ENCODE data around the gene ATG16L2.

Gene ATG16L2

DNA sequence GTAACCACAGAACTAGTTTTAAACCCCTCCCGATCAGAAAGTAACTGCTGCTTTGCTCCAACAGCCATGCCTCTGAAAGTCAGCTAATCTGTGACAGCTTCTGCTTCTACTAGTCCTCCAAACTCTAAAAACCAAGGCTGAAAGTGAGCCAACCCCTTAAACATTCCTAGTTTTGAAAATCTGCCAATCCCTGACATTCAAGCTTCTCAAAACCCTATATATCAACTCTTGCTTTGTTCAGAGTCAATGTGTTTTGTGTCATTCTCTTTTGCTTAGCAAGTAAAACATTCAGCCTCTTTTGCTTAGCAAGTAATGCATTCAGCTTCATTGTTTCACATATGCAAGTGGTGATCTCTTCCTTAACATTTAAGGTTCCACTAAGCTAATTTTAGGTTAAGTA is 56.9 kb downstream of the ATG16L2 start:
- H3K4me3 ChIP-seq (ENCODE audit: low read depth, low read length): no peak overlapping the region
- TF ChIP-seq, protein P1, sequence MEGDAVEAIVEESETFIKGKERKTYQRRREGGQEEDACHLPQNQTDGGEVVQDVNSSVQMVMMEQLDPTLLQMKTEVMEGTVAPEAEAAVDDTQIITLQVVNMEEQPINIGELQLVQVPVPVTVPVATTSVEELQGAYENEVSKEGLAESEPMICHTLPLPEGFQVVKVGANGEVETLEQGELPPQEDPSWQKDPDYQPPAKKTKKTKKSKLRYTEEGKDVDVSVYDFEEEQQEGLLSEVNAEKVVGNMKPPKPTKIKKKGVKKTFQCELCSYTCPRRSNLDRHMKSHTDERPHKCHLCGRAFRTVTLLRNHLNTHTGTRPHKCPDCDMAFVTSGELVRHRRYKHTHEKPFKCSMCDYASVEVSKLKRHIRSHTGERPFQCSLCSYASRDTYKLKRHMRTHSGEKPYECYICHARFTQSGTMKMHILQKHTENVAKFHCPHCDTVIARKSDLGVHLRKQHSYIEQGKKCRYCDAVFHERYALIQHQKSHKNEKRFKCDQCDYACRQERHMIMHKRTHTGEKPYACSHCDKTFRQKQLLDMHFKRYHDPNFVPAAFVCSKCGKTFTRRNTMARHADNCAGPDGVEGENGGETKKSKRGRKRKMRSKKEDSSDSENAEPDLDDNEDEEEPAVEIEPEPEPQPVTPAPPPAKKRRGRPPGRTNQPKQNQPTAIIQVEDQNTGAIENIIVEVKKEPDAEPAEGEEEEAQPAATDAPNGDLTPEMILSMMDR (IDR thresholded peaks at IDR 0.05; ENCODE audit: low read depth, low read length): no peak

DNA sequence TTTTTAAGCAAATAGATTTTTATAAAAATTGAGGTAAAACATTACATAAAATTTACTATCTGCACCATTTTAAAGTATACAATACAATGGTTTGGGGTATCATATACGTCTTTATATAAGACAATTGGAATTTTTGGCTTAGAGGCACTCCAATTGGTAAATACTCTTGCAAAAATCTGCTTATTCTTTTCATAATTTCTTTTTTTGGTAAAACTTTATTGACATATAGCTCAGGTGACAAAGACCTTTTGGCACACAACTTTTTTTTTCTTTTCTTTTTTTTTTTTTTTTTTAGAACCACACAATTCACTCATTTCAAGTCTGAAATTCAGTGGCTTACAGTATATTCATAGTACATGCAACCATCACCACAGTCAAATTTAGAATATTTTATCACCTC is 57.8 kb downstream of the ATG16L2 start:
- no peak overlapping the region for H3K4me3 ChIP-seq (ENCODE audit: low read depth, low read length)
- TF ChIP-seq, protein P1 (IDR thresholded peaks at IDR 0.05; ENCODE audit: low read depth, low read length): no peak

DNA sequence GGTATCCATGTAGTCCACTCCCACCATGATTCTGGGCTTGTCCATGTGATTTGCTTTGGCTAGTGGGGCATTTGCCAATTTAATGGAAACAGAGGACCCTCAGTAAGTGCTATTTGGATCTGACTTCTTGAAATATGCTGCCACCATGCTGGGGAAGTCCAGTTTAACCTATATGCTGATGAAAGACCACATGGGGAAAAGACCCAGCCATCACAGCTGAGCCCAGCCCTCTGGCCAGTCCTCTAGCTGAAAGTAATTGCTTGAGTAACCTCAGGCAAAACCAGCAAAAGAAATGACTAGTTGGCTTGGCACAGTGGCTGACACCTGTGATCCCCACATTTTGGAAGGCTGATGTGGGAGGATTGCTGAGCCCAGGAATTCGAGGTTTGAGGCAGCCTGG is 61.5 kb downstream of the ATG16L2 start:
- TF ChIP-seq, protein P1 (IDR thresholded peaks at IDR 0.05; ENCODE audit: low read depth, low read length): no peak
- H3K4me3 ChIP-seq (ENCODE audit: low read depth, low read length): no peak overlapping the region

DNA sequence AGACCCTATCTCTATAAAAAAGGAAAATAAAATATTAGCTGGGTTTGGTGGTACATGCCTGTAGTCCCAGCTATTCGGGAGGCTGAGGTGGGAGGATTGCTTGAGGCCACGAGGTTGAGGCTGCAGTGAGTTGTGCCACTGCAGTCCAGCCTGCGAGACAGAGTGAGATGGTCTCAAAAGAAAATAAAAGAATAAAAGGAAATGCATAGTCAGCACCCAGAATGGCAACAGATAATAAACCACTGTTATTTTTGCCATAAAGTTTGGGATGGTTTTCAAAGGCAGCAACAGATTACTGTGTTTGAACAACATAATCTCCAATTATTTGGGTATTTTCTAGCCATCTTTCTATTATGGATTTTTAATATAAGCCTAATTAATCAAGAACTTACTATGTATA is 61.9 kb downstream of the ATG16L2 start:
- no peak overlapping the region for H3K4me3 ChIP-seq (ENCODE audit: low read depth, low read length)
- TF ChIP-seq, protein P1 (IDR thresholded peaks at IDR 0.05; ENCODE audit: low read depth, low read length): no peak
